Endothelial cell of hepatic sinusoid (primary cell): Measurements from ENCODE around the gene WDPCP.
"Not testable (repeated sequence)": the region's sequence is repeated elsewhere in the genome, so short reads cannot be mapped to it uniquely, and the experiment has no call there.

Experiments used
- in situ Hi-C: cut with HindIII; loops from 2 replicates; pipeline ENCODE4 v1.10.0; 2017; ENCODE audit warnings: low sequenced_read_pairs

WDPCP gene

DNA sequence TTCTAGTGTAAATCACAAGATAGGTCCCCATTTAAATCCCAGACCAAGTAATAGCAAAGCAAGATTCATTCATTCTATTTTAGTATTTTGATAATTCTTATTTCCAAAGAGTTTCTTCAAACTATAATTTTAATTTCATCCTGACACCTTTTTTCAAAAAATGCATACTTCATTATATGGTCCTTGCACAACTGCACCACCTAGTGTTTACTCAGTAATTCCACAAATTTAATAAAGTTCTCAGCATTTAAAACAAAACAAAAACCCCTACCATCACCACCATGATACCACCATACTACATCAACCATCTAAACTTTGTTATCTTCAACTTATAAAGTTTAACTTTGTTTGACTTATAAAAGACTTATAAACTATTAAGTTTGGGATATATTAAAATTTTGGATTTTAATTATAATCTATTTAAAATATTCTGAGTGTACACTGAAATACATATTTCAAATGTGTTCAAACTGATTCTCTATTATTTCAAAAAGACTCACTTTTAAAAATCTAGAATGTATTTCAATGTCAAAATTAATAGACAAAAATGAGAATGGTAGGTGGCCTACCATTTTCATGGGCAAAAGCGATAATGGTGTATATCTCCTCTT is 44.2 kb downstream of the WDPCP start:
- in situ Hi-C loops: no loop called here

DNA sequence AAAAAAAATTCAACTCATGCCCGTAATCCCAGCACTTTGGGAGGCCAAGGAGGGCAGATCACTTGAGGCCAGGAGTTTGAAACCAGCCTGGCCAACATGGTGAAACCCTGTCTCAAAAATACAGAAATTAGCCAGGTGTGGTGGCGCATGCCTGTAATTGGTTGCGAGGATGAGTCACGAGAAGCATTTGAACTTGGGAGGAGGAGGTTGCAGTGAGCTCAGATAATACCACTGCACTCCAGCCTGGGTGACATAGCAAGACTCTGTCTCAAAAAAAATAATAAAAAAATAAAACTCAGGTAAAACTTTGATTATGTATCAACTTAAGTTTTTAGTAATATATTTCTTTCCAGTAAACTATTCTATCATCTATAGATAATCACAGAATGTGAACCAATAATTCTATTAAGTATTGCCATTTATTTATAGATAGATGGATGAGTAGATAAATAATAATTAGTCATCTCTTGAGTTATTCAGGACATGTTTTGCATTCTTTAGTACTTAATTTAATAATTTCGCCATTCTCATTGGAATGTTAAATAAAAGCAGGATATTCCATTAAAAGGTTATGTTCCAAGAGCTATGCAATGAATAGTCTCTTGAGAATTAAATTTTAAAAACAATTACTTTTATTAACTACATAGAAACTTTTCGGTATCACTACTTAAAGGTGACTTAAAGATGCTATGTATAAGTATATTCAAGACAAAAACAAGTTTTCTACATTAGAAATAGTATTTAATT is 48.7 kb downstream of the WDPCP start:
- in situ Hi-C loops: no loop called here

DNA sequence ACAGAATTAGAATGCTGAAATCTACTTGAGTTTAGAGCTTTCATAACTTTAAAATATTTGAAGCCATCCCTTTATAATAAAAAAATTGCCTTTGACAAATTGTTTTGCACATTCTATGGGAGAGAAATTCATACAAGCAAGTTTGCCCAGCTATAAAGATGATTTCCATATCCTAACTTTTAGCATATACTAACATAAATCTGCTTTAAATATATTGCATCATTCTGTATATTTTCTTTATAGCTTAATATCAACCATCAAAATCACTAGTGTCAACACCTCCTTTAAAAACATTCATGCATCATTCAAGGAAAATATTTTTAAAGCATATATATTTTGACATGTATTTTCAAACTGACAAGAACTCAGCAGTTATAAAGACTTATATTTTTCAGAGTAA is 49.9 kb downstream of the WDPCP start:
- in situ Hi-C loops: no loop called here

DNA sequence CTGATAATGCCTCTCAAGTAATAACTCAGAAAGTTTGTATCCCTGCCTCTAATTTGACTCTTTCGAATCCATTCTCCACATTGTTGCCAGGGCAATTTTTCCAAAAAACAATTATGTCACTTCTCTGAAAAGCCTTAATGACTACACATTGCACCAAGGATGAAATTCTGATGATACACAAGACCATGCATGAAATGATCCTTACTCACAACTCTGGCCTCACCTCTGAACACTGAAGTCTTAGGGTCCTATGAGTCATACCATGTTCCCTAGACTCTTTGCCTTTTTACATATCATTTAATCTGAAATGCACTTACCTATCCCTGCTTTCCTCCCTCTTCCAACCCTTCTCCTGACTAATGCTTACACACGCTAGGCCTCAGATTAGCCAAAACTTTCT is 51.0 kb downstream of the WDPCP start:
- in situ Hi-C loops: no loop called here

DNA sequence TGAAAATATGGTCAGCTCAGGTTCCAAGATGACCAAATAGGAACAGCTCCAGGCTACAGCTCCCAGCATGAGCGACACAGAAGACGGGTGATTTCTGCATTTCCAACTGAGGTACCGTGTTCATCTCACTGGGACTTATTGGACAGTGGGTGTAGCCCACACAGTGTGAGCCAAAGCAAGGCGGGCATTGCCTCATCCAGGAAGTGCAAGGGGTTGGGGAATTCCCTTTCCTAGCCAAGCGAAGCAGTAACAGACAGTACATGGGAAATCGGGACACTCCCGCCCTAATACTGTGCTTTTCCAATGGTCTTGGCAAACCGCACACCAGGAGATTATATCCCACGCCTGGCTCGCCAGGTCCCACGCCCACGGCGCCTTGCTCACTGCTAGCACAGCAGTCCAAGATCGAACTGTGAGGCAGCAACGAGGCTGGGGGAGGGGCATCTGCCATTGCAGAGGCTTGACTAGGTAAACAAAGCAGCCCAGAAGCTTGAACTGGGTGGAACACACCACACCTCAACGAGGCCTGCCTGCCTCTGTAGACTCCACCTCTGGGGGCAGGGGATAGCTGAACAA is 57.5 kb downstream of the WDPCP start:
- in situ Hi-C loops: no loop called here

DNA sequence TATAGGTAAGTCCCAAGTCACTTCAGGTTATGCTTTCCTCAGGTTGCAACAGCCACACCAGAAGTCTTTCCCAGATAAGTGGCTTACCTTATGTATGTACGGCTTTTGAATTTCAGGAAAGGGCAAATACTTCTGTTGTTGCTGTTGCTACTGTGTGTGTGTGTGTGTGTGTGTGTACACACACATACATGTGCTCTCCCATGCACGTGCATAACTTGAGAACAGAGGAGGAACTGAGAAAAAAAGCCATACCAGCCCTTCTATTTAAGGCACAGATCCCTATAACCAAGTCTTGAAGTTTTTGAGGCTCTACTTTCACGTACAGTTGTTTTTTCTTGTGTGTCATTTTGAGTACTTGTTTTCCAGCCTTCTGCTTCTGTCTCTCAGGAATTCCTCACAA is 62.4 kb downstream of the WDPCP start:
- in situ Hi-C loops: no loop called here

DNA sequence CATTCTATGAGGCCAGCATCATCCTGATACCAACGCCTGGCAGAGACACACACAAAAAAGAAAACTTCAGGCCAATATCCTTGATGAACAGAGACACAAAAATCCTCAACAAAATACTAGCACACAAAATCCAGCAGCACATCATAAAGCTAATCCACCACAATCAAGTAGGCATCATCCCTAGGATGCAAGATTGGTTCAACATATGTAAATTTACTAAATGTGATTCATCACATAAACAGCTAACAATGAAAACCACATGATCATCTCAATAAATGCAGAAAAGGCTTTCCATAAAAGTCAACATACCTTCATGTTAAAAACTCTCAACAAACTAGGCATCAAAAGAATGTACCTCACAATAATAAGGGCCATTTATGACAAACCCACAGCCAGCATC is 65.3 kb downstream of the WDPCP start:
- in situ Hi-C loops: no loop called here

DNA sequence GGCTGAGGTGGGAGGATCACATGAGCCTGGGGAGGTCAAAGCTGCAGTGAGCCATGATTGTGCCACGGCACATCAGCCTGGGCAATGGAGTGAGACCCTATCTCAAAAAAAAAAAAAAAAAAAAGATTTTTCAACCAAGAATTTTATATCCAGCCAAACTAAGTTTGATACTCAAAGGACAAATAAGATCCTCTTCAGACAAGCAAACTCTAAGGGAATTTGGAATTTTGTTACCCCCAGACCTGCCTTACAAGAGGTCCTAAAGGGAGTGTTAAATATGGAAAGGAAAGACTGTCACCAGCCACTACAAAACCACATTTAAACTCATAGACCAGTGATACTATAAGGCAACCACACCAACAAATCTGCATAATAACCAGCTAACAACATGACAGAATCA is 67.5 kb downstream of the WDPCP start:
- in situ Hi-C loops: no loop called here

DNA sequence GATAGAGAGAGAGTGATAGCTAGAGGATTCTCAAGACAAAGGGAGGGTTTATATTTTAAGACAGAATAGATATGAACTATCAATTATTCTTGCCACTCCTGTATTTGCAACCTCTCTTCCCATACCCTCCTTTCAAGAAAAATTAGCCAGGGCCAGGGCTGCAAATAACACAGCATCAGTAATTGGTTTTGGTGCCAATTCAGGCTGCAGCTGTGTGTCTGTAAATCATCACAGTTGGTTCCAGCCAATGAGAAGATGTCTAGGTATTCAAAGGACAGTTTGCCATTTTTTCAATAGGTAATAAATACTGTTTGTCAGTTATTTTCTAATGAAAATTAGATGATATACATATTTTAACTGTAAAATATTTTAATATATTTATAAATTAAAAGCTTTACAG is 73.5 kb downstream of the WDPCP start:
- in situ Hi-C loops: no loop called here

DNA sequence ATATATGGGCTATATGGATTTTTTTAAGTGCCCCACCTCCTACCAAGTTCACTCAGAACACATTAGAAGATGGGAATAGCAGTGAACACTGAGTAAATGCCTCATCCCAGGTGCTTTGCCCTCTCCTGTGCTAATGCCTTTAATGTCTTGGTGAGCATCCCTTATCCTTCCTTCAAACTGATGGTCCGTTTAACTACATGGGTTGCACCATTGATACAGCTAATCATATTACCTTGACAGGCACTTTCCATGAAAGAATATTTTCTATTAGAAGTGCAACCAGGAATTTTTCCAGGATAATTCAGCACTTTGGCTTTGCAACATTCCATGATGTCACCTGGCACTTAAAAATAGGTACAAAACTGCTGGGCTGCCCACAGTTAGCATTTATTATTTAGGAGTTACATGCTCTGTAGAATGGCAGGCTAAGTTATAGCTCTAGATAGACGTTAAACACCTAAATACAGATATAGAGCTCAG is 74.0 kb downstream of the WDPCP start:
- in situ Hi-C loops: no loop called here

DNA sequence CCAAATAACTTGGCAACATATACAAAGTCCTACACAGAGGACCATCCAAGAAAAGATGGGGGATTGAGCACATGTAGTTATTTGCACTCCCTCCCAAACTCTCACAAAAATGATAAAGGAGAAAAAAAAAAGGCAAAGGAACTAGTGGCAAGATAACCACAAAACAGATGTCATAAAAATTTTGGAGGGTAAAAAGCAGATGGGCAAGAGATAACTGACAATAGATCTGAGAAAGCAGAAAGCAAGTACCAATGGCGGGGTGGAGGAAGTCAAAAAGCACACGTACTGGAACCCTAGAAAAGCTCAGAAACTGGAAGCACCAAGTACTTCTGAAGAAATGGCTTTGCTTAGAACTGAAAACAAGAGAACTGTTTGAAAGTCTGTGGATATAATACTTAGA is 82.0 kb downstream of the WDPCP start:
- in situ Hi-C loops: no loop called here

DNA sequence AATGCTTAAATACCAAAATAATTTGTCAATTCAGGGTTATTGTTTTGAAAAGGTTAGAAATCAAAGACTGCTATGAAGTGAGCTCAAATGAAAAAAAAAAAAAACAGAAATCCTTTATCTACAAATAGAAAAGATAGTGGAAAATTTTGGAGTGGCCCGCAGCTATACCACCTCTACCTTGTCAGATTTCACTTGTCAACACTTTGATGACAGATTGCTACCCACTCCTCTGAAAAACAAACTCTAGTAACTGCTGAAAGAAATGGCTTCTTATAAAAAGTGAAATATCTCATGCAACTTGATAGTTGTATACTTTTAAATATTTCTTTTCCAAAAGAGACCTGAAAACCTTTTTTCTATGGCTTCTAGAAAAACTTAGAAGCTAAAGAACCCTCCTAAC is 84.5 kb downstream of the WDPCP start:
- in situ Hi-C loops: no loop called here

DNA sequence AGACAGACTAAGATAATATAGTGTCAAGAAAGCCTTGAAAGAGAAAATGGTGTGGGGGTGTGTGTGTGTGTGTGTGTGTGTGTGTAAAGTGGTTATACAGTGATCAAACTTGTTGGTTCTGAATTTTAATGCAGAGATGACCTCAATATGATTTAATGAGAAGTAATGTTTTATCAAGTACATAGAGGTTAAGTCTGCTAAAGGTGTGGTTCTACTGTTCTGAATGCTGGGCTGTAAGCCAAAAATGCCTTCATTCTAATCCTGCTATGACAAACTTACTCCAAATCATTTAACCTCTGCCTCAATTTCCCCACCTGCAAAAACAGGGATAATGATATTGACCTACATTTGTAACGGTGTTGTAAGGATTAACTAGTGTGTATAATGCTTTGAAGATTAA is 87.9 kb downstream of the WDPCP start:
- in situ Hi-C loops: no loop called here

DNA sequence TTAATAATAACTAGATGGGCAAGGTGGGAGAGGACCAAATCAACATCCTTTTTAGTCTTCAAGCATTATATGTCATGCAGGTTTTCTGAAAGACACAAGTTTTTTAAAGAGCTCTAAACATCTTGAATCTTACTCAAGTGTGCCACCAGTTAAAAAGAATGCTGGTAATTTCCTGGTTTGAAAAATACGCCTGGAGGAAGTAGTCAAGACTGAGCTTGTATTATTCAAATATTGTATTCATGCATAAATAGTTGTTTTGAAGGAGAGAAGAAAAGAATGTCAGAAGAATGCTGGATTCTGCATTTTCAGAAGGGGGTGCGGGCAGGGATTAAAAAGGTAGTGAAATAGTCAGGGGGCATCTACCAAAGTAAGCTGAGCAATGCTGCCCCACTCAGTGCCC is 90.7 kb downstream of the WDPCP start:
- in situ Hi-C loops: no loop called here

DNA sequence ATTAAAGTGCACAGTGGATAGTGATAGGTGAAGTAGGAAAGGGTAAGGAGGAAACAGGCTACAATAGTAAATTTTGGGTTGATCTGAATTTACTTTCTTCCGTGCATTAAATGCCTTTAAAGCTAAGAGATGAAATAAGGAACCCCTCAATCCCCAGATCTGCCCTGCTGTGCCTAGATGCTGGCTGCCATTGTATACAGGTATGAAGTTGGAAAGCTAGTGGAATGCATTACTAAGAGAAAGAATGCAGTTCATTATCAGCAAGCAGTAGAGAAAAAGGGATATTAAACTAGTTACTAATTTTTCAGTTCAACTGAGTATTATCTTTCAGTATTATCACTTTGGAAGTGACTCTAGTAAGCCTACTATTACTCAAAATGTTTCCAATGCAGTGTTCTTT is 93.3 kb downstream of the WDPCP start:
- in situ Hi-C loops: loop anchor here (5.0 kb wide), 1 partner anchor 58 kb away; no protein-coding TSS in a partner anchor

DNA sequence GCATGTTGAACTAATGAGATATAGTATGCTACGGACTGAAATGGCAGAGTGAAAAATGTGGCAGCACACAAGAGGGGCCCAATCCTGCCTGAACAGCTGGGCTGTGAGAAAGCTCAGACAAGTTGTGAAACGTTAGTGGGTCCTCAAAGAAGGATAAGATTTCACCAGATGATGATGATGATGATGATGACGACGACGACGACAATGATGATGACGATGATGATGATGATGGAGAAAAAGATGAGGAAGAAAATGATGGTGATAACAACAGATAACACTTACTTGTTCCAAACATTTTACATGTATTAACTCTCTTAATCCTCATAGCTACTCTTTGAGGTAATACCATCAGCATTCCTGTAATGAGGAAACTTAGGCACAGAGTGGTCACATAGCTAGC is 94.2 kb downstream of the WDPCP start:
- in situ Hi-C loops: loop anchor here (5.0 kb wide), 1 partner anchor 57 kb away; no protein-coding TSS in a partner anchor

DNA sequence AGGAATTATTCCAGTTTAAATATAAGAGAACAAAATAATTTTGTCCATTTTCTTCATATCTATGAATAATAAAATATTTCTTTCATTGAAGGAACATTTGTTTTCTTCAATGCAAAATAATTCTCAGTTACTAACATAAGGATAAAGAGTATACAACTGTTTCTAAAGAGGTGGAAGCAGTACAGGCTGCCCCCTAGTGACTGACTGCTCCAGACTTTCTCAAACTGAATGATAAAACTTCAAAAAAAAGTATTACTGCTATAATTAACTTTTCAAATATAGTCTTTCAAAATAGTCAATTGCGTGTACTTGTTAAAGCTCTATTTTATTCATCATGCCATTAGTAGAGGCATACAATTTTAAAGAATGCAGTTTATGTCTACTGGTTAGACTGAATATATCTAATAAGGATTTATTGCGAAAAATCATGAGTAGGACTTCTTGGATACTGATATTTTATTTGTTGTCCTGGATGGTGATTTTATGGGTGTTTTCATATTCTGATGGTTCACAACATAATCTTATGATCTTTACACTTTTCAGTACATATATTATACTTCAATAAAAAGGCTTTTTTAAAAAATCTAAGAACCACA is 100.1 kb downstream of the WDPCP start:
- in situ Hi-C loops: no loop called here

DNA sequence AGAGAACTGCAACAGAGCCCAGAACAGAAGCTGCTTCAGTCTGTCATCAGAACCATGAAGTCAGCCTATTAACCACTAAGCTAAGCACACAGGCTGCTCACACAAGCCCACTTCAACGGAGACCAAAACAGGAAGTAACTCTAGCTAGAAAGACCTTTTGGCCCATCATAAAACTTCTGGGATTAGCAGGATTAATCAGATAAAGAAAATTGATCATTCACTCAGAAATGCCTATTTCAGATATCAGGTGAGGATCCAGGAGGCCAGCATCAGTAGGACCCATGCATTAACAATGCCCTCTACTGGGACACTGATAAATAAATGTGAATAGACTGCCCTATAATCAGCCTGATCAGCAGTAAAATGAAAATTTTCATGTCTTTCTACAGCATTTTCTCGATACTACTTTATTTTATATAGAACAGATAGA is 101.4 kb downstream of the WDPCP start:
- in situ Hi-C loops: no loop called here

DNA sequence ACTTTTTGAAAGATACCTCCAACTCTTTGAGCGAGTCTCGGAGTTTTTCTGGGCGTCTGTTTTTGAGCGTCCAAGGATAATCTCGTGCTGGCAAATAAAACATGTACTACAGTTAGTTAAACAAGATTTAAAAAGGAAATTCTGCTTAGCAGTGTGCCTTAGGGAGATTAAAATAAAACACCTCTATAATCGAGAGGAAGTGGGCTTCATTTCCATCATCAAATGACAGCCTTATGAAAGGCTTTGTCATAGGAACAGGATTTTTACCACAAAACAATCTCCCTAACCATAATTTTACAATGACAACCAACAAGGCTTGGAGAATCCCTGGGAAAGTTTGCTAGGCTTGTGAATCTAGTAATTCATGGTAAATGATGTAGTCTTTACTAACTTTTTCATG is 103.4 kb downstream of the WDPCP start:
- in situ Hi-C loops: no loop called here

DNA sequence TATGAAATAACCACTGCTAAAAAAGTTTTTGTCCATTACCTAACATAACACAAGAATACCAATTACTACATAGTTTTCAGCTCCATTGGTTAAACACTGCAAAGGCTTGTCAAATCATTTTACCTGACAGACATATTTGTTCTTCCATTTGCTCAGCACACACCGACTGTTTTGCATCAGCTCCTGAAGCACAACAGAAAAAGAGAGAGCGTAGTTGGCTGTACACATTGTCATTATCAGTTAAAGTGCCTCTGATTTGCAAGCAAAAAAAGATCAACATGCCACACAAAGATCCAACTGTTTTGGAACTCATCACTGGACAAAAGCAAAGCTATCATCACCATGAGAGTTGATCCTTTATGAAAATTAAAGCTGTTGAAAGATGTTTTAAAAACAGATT is 103.8 kb downstream of the WDPCP start:
- in situ Hi-C loops: no loop called here

DNA sequence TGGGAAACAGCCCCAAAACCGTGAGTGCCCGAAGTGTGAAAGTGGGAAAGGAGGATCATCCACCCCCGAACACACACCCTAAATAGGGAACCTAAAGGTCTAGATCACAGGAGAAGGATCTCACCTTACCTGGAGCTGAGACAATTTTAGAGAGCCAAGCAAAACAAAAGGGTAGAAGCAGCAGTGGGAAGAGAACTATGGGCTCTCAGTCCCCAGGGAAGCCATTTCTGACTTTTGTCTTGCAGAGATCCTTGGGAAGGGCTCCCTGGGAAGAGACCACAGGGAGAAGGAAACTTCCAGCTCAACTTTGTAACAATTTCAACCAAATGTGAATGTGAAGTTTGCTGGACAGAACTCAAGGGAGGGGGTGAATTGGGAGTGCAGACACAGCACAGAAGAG is 110.6 kb downstream of the WDPCP start:
- in situ Hi-C loops: no loop called here

DNA sequence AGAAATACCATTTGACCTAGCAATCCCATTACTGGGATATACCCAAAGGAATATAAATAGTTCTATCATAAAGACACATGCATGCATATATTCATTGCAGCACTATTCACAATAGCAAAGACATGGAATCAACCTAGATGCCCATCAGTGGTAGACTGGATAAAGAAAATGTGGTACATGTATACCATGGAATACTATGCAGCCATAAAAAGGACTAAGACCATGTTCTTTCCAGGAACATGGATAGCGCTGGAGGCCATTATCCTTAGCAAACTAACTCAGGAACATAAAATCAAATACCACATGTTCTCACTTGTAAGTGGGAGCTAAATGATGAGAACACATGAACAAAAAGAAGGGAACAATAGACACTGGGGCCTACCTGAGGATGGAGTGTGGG is 119.0 kb downstream of the WDPCP start:
- in situ Hi-C loops: not testable (repeated sequence)
